ELF-1 (cell line): ENCODE measurements around the gene CLDN8.

Source experiments
- DNase-seq: peaks from one replicate; pipeline ENCODE4 v3.0.0-alpha.2; 2016; ENCODE audit warnings: low read depth, low spot score

Gene CLDN8

DNA sequence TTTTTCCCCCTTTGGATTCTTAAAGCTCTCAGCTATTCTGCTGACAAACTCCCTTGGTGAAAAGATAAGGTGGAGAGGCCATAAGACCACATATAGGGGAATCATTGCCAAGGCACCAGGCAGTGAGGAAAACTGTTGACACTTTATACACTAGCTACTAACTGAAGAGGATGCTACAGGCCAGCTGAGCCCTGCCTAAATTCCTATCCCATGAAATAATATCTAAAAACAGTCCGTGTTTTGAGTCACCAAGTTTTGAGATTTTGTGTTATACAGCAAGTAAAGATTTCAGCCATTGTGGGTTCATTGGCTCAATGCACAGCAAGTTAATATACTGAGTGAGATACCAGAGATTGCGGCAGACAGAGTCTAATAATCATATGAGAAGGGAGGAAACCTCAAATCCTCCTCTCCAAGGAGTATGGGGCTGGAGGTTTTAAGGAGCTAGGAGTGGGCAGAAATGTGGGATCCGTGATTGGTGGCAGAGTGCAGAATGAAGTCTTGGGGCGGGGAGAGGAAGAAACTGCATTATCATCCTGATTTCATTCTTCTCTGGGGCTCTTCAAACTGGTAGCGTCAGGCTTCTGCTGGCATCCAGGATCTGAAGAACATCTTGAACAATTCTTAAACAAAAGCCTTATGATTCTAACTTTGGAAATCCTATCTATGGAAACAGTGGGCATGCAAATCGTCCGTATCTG lies 9.2 kb downstream of the CLDN8 start:
- no peak for DNase-seq

GRCh38 chr21:30200000-30200399 lies 15.9 kb downstream of the CLDN8 start:
- no peak for DNase-seq

DNA sequence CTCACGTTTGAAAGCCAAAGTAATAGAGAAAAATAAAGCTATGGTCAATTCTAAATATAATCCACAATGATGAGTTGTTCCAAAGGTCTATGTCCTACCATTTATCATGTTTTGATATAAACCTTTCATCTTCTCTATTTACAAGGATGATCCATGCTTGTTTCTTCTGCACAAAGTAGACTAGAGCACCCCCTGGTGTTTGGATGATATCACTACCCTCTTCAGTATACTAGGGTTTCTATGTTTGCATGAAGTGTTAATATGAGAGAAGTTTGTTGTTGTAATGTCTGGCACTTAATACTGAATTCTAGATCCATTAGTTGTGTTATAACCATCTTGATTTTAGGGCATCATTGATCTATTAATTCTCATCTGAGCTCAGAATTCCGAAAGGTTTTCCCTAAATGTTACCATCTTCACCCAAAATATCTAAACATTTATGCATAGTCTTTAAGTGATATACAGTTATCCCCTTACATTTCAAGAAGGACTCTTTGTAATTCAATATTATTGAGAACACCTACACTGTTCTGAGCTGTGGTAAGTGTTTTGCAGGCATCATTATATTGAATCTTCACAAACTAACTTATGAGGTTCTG lies 21.1 kb downstream of the CLDN8 start:
- no peak for DNase-seq

GRCh38 chr21:30193201-30193600 lies 22.7 kb downstream of the CLDN8 start:
- DNase-seq = no peak

GRCh38 chr21:30190554-30190953 lies 25.3 kb downstream of the CLDN8 start:
- DNase-seq = no peak

DNA sequence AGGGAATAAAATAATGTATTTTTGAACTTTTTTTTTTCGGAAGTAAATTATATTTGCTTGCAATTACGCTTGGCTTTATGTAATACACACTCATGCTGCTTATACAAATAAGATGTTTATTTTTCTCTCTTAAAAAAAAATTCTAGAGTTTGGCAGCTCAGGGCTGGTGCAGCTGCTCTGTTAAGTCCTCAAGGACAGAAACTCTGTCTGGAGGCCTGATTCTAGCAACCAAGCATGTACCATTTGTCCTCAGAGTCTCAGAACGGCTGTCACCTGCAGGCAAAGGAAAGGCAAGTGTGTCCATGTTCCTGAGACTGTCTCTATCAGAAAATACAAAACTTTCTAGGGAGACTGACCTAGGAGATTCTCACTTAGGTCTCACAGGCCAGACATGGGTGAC lies 26.1 kb downstream of the CLDN8 start:
- no peak for DNase-seq

DNA sequence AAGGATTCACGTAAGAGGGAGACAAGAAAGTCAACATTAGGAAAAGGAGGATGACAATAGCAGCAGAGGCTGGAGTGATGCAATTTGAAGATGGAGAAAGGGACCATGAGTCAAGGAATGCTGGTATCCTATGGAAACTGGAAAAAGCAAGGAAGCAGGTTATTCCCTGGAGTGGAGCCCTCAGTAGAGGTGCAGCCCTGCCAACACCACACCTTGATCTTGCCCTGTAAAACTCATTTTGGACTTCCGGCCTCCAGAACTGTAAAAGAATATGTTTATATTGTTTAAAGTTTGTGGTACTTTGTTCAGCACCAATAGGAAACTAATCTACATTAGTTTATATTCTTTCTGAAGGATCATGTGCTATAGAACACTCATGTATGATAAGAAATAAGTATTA lies 29.7 kb downstream of the CLDN8 start:
- DNase-seq = no peak

GRCh38 chr21:30168086-30168485 lies 47.8 kb downstream of the CLDN8 start:
- DNase-seq = no peak

GRCh38 chr21:30166705-30167104 lies 49.2 kb downstream of the CLDN8 start, which contains the start of gene CLDN17:
TSS of gene CLDN17 (minus strand) at chr21:30166805. CDS start at chr21:30166617, 188 bp downstream.
- no peak for DNase-seq

- no peak for DNase-seq
Measured at GRCh38 chr21:30166171-30166570, 49.7 kb downstream of the CLDN8 start.

GRCh38 chr21:30164796-30165195 lies 51.1 kb downstream of the CLDN8 start:
- no peak for DNase-seq
